ENCODE results near the gene KLHL17. TPM values are rescaled to one million over a fixed set of nuclear protein-coding genes. Genes with fewer than 3 reads are reported as not detected.

KLHL17 gene
- polyA plus RNA-seq, 2 of the 4 experiments (the other 2 are of a cell fraction): 5.7 to 21.6 TPM

DNA sequence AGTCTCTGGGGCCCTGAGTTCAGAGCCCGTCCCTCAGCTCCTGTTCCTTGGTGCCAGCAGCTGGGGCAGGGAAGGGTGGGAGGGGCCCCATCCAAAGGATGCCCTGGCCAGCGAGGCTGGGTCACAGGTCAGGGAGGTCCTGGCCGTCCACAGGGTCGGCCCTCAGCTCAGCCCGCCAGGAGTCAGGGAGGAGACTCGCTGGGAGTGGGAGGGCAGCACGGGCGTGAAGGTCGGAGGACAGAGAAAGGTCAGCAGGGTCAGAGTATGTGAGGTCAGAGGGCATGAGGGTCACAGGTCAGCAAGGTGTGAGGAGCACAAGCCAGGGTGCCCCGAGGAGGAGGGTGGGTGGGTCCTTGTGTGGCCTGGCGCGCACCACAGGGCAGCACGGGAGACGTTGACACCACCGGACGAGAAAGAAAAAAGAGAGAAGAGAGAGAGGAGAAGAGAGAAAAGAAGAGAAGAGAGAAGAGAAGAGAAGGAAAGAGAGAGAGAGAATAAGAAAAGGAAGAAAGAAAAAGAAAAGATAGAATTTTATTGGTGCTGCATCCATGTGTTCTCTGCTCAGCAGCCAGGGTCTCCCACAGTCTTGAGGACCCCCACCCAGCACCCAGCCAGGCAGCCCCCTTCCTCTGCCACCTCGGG lies 14.4 kb downstream of the KLHL17 start:
- H3K4me2 ChIP-seq: no peak overlapping the region; the same call in 2 of the 3 replicates
- no peak overlapping the region; a peak in 1 of 6 replicates for H3K27ac ChIP-seq
- no peaks in the 10 kb centered on the region for H3K9me3 ChIP-seq
- TF ChIP-seq NPAS2 (CRISPR knock-in tag; IDR thresholded peaks at IDR 0.05; ENCODE audit: borderline replicate concordance) (no peak), HES2 (IDR thresholded peaks at IDR 0.05) (no peak), TP53 (CRISPR knock-in tag; IDR thresholded peaks at IDR 0.05) (no peak), FOXS1 (CRISPR knock-in tag; IDR thresholded peaks at IDR 0.05) (no peak), EP300 (IDR thresholded peaks at IDR 0.05) (no peak), ZFP36 (IDR thresholded peaks at IDR 0.05; ENCODE audit: borderline replicate concordance, partially characterized antibody) (no peak), SREBF2 (IDR thresholded peaks at IDR 0.05) (no peak), RNF2 (IDR thresholded peaks at IDR 0.05; ENCODE audit: borderline replicate concordance, low read depth) (no peak), CHD4 (IDR thresholded peaks at IDR 0.05; ENCODE audit: borderline replicate concordance) (no peak), JUNB (IDR thresholded peaks at IDR 0.05) (no peak)
- DNase-seq (ENCODE audit: low read depth in 1 of 2, low spot score in 1 of 2) (no peak), ATAC-seq (no peak), FAIRE-seq (no peak)
- POLR2A ChIA-PET: no interaction called here
- peaks cover 7% of the 10 kb centered on the region; the same call in 1 of the 3 replicates for H3K4me1 ChIP-seq
- H3K4me3 ChIP-seq: no peak overlapping the region
- WGBS (ENCODE audit: missing lambda C conversion rate): 84% methylated on average over 16 of the region's 17 CpGs
- CTCF ChIA-PET: interaction anchor here (0.8 to 3.7 kb wide), 4 partner anchors 8 to 70 kb away, joined by 3 to 26 read pairs (median 8); partner anchors contain the start of genes AGRN and PLEKHN1

GRCh38 chr1:975365-975764 lies 15.0 kb downstream of the KLHL17 start:
- peak overlapping the region; percentile 82 for H3K4me2 ChIP-seq
- ChIA-PET POLR2A (interaction anchor here (1.4 kb wide), 1 partner anchor 9 kb away, joined by 14 read pairs; the partner anchor contains the start of gene PLEKHN1), CTCF (interaction anchor here (0.6 to 3.7 kb wide), 7 partner anchors 9 to 106 kb away, joined by 3 to 26 read pairs (median 5); partner anchors contain the start of gene PLEKHN1)
- no peak for FAIRE-seq
- H3K4me1 ChIP-seq: peaks cover 7% of the 10 kb centered on the region; the same call in 1 of the 3 replicates
- no peaks in the 10 kb centered on the region for H3K9me3 ChIP-seq
- 86% methylated on average over 3 of the region's 9 CpGs for WGBS (ENCODE audit: missing lambda C conversion rate)
- peak overlapping the region in 1 of 2 experiments; percentile 90; a peak in 2 of 6 replicates for H3K27ac ChIP-seq
- no peak overlapping the region; the same call in 2 of the 3 replicates for H3K4me3 ChIP-seq
- DNase-seq (ENCODE audit: low read depth in 1 of 2, low spot score in 1 of 2): no peak
- TF ChIP-seq EHF (CRISPR knock-in tag; IDR thresholded peaks at IDR 0.05) (no peak), CHD4 (IDR thresholded peaks at IDR 0.05; ENCODE audit: borderline replicate concordance) (no peak), RFX5 (IDR thresholded peaks at IDR 0.05) (no peak), HDAC2 (IDR thresholded peaks at IDR 0.05) (no peak), CBX8 (IDR thresholded peaks at IDR 0.05) (no peak), RAD21 (conservative IDR thresholded peaks at IDR 0.05 in 1 of 2, IDR thresholded peaks at IDR 0.05 in 1 of 2) (no peak), FOSB (CRISPR knock-in tag; IDR thresholded peaks at IDR 0.05) (no peak)
- ATAC-seq: no peak; a peak in 1 of 6 replicates

DNA sequence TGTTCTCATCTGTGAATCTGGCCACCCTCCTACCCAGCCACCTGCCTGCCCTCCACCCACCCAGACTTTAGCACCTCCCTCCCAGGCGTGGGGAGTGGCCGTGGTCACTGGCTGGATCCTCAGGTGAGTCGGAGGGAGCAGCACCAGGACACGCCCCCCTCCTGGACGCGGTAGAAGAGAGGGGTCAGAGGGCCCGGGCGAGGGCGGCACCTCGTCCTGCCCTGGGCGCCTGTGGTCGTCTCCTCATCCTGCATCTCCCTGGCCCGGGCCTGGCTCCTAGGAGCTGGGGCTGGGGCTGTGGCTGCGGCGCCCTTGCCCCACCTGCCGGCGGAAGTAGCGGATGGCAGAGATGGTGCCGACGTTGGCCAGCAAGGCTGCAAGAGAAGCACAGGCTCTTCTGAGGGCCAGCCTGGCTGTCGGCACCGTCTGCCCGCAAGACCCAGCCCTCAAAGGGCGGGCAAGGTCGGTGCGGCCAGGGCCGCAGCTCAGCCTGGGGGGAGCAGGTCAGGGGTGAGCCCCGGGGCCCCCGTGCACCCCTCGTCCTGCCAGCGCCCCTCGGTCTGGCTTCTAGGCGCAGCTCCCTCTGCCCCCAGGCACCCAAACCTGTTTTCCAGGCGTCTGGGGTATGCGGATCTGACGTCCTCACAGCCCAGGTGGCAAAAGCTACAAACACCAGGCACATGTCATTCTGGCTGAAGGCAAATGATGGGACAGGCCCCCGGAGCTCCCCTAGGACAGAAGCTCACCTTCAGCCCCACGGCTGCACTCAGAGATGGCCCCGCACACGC lies 15.7 kb downstream of the KLHL17 start:
- ATAC-seq (peak; percentile 82 to 94), FAIRE-seq (no peak), DNase-seq (ENCODE audit: low read depth in 1 of 2, low spot score in 1 of 2) (peak; percentile 80 to 84)
- WGBS (ENCODE audit: missing lambda C conversion rate): 6% methylated on average over 6 of the region's 40 CpGs
- peak overlapping the region; percentile 69 to 90 for H3K27ac ChIP-seq
- ChIA-PET POLR2A (interaction anchor here (0.9 to 1.4 kb wide), 5 partner anchors 8 to 35 kb away, joined by 3 to 14 read pairs (median 4); partner anchors contain the start of genes NOC2L and PLEKHN1), CTCF (interaction anchor here (0.6 to 3.7 kb wide), 12 partner anchors 8 to 111 kb away, joined by 3 to 26 read pairs (median 3); partner anchors contain the start of gene PLEKHN1)
- H3K4me3 ChIP-seq: peak overlapping the region; percentile 38
- H3K4me2 ChIP-seq: peak overlapping the region; percentile 82
- no peaks in the 10 kb centered on the region for H3K9me3 ChIP-seq
- H3K4me1 ChIP-seq: peaks cover 7% of the 10 kb centered on the region; the same call in 1 of the 3 replicates
- TF ChIP-seq RFX5 (IDR thresholded peaks at IDR 0.05): no peak
- no peak for TF ChIP-seq FOSL2 (IDR thresholded peaks at IDR 0.05)
- TF ChIP-seq FOSL2 (CRISPR knock-in tag; IDR thresholded peaks at IDR 0.05): no peak
- TF ChIP-seq EP300 (IDR thresholded peaks at IDR 0.05): no peak
- no peak for TF ChIP-seq EHMT2 (IDR thresholded peaks at IDR 0.05; ENCODE audit: low read depth)
- TF ChIP-seq RARB (CRISPR knock-in tag; IDR thresholded peaks at IDR 0.05): no peak
- TF ChIP-seq, protein P1, sequence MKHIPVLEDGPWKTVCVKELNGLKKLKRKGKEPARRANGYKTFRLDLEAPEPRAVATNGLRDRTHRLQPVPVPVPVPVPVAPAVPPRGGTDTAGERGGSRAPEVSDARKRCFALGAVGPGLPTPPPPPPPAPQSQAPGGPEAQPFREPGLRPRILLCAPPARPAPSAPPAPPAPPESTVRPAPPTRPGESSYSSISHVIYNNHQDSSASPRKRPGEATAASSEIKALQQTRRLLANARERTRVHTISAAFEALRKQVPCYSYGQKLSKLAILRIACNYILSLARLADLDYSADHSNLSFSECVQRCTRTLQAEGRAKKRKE (CRISPR knock-in tag; IDR thresholded peaks at IDR 0.05; ENCODE audit: low read depth): no peak
- TF ChIP-seq FOXS1 (CRISPR knock-in tag; IDR thresholded peaks at IDR 0.05): no peak
- 0 out of 2 replicates have a peak, but pooled peaks have one; percentile 25 for TF ChIP-seq MAX (IDR thresholded peaks at IDR 0.05)
- TF ChIP-seq, protein P2, sequence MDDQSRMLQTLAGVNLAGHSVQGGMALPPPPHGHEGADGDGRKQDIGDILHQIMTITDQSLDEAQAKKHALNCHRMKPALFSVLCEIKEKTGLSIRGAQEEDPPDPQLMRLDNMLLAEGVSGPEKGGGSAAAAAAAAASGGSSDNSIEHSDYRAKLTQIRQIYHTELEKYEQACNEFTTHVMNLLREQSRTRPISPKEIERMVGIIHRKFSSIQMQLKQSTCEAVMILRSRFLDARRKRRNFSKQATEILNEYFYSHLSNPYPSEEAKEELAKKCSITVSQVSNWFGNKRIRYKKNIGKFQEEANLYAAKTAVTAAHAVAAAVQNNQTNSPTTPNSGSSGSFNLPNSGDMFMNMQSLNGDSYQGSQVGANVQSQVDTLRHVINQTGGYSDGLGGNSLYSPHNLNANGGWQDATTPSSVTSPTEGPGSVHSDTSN (IDR thresholded peaks at IDR 0.05): no peak
- peak; percentile 58 for TF ChIP-seq SMC3 (IDR thresholded peaks at IDR 0.05)
- no peak for TF ChIP-seq HOXB13 (CRISPR knock-in tag; IDR thresholded peaks at IDR 0.05; ENCODE audit: low read depth)
- 0 out of 2 replicates have a peak, but pooled peaks have one; percentile 11 for TF ChIP-seq MAZ (IDR thresholded peaks at IDR 0.05; ENCODE audit: borderline replicate concordance, low read depth, low read length)
- no peak for TF ChIP-seq CBX2 (IDR thresholded peaks at IDR 0.05; ENCODE audit: borderline replicate concordance, low read depth)
- no peak for TF ChIP-seq RNF2 (IDR thresholded peaks at IDR 0.05; ENCODE audit: borderline replicate concordance, low read depth)
